NCI-H524 (cell line): ENCODE data around the gene MMP14.
"Not testable (repeated sequence)": the region's sequence is repeated elsewhere in the genome, so short reads cannot be mapped to it uniquely, and the experiment has no call there.

Experiments used
- DNase-seq, 2 experiments: peaks; one replicate each; lab custom pipeline; 2025; lab: John Stamatoyannopoulos, UW

The MMP14 gene

GRCh38 chr14:22842211-22843122 lies 6.1 kb downstream of the MMP14 start:
- no peak for DNase-seq

GRCh38 chr14:22843123-22843925 lies 6.9 kb downstream of the MMP14 start:
- no peak for DNase-seq

- no peak for DNase-seq
These were observed 8.1 kb downstream of the MMP14 start for GRCh38 chr14:22844221-22845102.

DNA sequence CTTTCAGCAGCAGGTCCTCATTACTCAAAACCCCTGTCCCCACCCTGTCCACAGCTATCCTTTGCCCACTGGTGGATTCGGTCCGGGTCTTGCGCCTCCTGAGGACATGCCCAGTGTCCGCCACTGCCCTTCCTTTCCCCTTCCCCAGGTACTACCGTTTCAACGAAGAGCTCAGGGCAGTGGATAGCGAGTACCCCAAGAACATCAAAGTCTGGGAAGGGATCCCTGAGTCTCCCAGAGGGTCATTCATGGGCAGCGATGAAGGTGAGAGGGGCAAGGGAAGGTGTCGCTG lies 8.7 kb downstream of the MMP14 start:
- no peak for DNase-seq

DNA sequence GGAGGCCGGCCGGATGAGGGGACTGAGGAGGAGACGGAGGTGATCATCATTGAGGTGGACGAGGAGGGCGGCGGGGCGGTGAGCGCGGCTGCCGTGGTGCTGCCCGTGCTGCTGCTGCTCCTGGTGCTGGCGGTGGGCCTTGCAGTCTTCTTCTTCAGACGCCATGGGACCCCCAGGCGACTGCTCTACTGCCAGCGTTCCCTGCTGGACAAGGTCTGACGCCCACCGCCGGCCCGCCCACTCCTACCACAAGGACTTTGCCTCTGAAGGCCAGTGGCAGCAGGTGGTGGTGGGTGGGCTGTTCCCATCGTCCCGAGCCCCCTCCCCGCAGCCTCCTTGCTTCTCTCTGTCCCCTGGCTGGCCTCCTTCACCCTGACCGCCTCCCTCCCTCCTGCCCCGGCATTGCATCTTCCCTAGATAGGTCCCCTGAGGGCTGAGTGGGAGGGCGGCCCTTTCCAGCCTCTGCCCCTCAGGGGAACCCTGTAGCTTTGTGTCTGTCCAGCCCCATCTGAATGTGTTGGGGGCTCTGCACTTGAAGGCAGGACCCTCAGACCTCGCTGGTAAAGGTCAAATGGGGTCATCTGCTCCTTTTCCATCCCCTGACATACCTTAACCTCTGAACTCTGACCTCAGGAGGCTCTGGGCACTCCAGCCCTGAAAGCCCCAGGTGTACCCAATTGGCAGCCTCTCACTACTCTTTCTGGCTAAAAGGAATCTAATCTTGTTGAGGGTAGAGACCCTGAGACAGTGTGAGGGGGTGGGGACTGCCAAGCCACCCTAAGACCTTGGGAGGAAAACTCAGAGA lies 9.6 kb downstream of the MMP14 start:
- no peak for DNase-seq

DNA sequence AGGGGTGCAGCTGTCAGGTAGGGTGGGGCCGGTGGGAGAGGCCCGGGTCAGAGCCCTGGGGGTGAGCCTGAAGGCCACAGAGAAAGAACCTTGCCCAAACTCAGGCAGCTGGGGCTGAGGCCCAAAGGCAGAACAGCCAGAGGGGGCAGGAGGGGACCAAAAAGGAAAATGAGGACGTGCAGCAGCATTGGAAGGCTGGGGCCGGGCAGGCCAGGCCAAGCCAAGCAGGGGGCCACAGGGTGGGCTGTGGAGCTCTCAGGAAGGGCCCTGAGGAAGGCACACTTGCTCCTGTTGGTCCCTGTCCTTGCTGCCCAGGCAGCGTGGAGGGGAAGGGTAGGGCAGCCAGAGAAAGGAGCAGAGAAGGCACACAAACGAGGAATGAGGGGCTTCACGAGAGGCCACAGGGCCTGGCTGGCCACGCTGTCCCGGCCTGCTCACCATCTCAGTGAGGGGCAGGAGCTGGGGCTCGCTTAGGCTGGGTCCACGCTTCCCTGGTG lies 10.5 kb downstream of the MMP14 start:
- DNase-seq = no peak

- peak in 1 of 2 experiments; percentile 24 for DNase-seq
These were observed 11.4 kb downstream of the MMP14 start for GRCh38 chr14:22847661-22848341.

DNA sequence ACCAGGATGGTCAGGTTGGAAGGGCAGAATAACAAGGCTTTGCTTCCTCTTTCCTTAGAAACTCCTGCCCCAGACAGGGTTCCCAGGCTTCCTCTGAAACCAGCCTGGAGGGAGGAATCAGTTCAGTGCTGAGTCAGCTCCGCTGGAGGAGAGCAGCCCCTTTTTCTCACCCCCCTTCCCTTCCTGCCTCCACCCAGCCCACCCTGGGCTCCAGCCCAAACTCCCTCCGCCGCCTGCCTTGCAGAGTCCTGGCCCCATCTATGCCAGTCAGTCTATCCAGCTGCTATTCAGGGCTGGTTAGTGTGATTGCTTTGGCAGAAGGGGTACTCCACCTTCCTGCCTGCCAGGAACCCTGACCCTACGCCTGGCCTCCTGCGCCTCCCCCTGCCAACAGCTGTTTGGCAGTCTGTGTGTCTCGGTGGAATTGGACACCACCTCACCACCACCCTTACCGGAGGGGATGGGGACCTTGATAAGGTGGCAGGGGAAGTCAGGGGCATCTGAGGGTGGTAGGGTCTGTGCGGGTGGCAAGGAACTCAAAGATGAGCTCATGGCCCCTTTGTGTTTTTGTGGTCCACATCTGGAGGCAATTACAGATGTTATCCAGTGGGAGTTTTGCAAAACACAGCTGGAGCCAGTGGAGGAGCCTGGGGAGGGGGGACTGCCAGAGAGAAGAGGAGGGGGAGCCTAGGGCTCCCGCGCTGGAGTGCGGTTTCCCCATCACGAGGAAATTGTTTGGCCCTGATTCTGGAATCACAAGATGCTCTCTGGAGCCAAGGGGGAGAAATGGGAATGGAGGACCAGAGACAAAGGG lies 12.2 kb downstream of the MMP14 start:
- DNase-seq = peak in 1 of 2 experiments; percentile 61

- no peak for DNase-seq
These were observed 12.9 kb downstream of the MMP14 start for GRCh38 chr14:22849212-22849819.

- DNase-seq = no peak
These were observed 14.8 kb downstream of the MMP14 start for GRCh38 chr14:22850944-22851764.

DNA sequence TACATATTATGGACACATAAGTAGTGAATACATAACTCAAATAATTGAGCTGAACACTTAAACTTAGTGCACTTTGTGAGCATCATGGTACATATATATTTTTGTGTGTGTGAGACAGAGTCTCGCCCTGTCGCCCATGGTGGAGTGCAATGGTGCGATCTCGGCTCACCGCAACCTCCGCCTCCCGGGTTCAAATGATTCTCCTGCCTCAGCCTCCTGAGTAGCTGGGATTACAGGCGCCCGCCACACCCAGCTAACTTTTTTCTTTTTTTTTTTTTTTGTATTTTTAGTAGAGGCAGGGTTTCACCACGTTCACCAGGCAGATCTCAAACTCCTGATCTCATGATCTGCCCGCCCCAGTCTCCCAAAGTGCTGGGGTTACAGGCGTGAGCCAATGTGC lies 15.8 kb downstream of the MMP14 start:
- not testable (repeated sequence) for DNase-seq

- no peak for DNase-seq
These were observed 16.2 kb downstream of the MMP14 start for GRCh38 chr14:22852599-22852939.

DNA sequence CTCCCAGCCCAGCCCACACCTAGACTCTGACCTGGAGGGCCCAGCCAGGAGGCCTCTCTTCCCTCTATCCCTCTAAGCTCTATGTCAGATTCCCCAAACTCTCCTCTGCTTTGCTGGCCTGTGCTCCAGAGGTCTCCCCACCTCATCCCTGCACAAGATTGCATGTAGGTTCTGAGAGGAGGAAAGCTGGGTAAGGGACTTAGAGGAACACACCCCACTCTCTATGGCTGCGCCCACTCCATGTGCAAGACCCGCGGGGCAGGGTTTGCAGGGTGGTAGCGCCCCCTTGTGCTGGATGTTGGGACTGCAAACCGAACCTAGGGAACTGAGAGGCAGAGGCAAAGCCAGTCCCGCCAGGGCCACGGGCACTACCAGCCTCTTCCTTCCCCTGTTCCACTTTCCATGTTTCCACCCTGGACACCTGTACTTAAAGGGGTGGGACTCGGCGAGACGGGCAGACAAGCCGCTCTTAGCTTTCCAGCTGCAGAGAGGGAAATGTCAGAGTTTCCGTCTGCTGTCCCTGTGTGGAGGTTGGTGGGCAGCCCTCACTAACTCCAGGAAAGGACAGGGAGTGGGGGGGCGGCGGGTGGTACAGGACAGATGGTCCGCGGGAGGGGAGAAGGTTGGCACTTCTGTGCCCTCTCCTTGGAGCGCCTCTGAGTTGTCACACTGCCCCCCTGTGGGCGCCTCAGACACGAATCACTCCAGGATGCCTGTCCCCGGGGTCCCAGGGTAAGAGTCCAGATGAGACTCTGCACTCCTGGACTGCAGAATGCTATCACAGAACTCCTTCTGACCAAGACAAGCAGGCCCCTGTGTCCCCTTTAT lies 16.8 kb downstream of the MMP14 start:
- DNase-seq = peak; percentile 99

GRCh38 chr14:22854296-22854695 lies 17.9 kb downstream of the MMP14 start:
- DNase-seq = not testable (repeated sequence)

- DNase-seq = no peak
These were observed 18.8 kb downstream of the MMP14 start for GRCh38 chr14:22854963-22855724.

GRCh38 chr14:22856428-22856827 lies 20.0 kb downstream of the MMP14 start:
- DNase-seq = no peak

- DNase-seq = not testable (repeated sequence)
These were observed 24.0 kb downstream of the MMP14 start for GRCh38 chr14:22860377-22860776.
